HG03159 (cell line): ENCODE results near the gene P2RY2.
"Not testable (repeated sequence)": the region's sequence is repeated elsewhere in the genome, so short reads cannot be mapped to it uniquely, and the experiment has no call there.

Source experiments
- ATAC-seq: cut with Tn5 transposase; IDR thresholded peaks from one replicate; pipeline ENCODE4 v1.9.1; 2021; ENCODE audit warnings: mild to moderate bottlenecking, moderate library complexity; ENCODE audit not compliant: unreplicated experiment

Gene P2RY2

DNA sequence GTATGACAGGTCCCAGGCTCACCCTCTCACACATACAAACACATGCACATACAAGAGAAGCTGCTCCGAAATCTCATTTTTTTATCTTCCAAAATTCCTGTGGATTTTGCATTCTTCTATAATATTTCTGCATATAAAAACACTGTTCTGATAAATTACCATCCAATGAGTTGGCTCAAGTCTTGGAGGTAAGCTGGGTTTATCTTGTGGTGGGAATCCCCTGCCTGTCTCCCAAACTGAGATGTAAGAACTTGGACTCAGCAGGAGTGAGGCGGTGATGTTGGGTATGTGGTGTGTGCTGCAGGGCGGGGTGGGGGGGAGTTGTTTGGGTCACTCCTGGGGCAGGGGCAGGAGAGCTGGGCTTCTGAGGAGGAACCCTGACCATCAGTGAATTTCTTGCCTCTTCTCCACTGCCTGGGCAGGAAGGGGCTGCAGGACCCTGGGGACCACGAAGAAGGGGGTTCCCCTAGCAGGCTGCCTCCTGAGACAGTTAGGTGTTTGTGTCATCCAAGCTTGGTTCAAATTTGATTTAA is 47.3 kb downstream of the P2RY2 start:
- no peak for ATAC-seq

DNA sequence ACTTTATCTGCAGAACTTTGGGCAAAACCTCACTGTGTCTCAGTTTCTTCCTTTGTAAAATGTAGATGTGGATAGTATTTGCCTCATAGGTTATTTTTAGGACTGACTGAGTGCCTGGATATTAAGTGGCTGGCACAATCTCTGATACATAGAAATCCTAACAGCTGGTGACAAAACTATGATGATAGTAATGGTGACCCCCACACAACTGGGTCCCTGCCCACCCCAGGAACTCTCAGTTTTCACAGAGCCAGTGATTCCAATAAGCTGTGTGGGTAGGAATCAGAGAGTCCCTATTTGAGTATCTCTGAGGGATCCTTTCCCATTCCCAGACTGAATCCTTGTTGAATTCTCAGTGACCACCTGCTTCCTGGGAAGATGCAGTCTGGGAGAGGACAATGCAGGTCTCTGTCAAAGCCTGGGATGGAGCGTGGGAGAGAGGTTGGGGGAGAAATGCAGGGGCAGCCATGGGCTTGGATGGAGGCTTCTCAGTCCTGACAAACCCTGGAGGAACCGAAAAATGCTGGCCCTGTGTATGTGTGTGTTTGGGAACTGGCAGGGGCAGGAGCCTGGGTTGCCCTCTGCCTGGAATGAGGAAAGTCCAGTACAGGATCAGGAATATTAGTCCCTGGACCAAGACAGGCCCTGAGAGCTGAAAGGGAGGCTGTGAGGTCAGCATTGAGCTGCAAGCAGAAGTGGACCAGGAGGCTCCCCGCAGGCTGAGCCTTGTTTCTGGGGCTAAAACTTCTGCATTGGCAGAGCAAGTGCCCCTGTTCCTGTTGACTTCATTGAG is 48.0 kb downstream of the P2RY2 start:
- no peak for ATAC-seq

DNA sequence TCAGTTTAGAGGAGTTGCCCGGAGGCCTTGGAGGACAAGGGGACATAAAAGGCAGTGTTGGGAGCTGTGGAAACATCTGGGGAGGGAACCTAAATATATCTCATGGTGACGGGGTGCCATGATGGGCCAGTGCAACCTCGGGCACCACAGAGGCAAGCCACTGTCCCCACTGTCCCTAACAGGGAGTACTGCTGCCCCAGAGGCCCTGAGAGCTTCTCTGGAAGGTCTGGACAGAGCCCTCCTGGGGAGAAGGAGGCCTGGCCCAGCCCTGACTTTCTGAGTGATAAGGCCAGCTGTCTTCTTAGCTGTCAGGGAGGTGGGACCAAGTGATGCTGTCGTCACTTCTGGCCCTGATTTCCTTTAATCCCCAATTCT is 48.6 kb downstream of the P2RY2 start:
- no peak for ATAC-seq

DNA sequence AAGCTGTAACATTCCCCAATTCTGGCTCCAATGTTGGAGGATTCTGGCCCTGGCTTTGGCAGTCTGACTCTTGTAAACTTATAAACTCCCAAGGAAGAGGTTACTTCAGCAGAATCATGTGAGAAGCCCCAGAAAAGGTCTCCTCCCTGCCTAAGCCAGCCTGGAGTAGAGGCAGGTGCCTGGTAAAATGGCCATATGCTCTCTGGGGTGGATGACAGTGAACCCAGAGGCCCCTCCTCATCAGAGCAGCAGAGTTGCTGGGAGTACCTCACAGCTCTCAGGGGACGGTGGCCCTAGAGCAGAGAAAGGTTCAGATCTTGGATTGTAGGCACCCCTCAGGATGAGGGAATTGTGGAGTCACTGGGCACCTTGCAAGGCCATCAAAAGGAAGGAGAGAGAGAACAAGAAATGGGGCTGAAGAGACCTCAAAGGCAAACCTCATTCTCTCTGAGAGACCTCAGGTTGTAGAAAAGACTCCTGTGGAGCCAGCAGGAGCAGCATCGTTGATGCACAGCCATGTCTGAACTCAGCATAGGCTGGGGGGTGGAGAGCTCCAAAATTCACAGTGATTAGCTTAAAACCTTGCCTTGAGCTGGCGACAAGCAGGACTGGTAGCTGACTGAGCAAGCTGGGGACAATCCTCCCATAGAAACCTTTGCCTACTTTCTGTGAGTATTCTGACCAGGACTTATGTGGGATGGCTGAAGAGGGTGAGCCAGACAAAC is 49.2 kb downstream of the P2RY2 start:
- ATAC-seq, result no peak

DNA sequence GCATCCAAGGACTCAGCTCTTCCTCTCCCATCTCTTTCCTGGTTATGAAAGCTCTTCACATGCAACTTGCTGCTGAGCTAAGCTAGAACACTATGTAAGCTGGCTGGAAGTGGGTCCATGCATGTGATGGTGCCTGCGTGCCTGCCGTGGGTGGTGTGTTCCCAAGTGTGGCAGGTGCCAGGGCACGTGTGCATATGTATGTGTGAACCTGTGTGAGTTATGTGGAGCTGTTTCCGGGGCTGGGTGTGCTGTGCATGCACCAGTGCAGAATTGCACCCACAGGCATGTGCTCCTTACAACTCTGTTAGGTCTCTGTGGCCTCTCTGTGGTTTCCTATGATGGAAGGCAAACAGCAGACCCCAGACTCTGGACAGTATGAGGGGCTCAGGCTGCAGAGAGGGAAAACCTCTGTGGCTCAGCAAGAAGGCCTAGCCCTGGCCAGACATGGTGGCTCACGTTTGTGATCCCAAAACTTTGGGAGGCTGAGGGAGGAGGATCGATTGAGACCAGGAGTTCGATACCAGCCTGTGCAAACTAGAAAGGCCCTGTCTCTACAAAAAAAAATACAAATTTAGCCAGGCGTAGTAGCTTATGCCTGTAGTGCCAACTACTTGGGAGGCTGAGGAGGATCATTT is 49.9 kb downstream of the P2RY2 start:
- no peak for ATAC-seq

DNA sequence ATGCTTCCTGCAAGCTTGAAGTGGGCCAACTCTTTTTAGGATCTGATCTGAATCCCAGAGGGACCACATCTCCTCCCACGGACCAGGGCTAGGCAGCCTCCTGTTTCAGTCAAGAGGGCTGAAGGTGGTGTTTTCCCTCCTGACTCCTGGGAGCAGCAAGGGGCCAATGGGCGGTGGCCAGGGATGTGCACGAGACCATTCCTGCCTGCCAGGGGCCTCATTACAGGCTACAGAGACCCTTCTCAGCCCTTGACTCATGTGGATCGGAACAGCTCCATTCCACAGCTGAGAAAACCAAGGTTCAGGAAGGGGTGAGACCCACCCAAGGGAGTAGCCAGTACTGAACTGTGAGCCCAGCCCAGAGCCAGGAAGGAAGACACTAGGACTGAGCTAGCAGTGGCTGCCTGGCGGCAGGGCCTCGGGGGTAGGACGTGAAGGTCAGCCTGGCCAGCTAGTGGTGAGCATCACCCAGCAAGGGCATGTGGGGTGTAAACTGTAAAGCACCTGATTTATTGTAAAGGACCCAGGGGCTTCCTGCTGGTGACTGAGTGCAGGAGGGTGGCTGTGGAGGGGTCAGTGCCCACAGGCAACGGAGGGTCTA is 50.7 kb downstream of the P2RY2 start:
- no peak for ATAC-seq

DNA sequence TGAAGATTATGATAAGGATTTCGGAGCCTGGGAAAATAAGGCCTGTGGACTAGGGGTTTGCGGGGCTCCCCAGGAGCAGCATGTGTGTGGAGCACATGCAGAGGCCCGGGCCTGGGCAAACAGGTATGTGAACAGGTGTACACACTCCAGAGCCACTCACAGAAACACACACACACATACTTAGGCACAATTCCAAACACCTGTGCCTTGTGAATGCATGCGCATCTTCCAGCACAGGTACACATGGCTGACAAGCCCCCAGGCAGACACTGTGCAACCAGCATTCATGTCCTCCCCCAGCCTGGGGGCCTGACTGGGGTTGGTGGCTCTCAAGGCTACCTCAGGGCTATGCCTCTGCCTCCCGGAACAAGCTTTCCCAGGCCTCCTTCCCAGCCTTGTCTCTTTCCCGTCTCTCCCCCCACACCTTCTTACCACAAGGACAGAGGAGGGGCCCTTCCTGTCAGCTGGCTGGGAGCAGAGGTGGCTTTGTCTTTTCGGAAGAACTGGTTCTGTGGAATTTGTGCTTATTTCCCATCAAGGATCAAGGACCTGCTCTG is 51.5 kb downstream of the P2RY2 start:
- ATAC-seq, result no peak

DNA sequence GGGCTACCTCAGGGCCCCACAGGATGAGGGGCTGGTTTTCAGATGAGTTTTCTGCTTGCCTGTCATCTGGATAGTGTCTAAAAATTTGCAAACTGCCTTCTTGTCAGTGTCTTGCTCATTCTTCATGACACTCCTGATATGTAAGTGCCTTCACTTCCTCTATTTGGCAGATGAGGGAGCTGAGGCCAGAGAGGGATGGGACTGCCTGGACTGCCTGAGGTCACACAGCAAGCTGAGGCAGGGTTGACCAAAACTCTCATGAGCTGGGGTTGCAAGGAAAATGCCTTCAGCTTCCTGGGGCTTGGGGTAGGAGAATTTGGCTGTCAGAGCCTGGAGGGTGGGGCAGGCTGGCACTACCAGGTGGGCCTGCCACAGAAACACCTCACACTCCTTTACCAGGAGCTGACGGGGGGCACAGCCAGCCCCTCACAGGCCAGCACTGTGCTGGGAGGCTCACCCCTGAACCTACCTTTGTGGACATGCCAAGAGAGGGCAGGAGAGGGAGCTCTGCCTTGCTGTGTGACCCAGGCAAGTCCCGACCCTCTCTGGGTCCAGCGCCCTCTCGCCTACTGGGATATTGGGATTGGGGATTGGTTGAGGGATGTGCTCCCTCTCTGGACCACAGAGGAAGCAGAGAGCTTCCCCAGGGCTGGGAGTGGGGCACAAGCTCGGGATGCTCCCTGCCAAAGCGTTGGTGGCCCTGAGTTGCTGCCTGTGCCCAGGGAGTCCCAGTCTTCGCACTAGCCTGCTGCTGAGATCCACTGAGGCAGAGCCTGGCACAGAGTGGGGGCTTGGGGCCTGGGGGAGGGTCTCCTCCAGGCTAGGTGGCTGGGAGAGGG is 52.2 kb downstream of the P2RY2 start:
- no peak for ATAC-seq

DNA sequence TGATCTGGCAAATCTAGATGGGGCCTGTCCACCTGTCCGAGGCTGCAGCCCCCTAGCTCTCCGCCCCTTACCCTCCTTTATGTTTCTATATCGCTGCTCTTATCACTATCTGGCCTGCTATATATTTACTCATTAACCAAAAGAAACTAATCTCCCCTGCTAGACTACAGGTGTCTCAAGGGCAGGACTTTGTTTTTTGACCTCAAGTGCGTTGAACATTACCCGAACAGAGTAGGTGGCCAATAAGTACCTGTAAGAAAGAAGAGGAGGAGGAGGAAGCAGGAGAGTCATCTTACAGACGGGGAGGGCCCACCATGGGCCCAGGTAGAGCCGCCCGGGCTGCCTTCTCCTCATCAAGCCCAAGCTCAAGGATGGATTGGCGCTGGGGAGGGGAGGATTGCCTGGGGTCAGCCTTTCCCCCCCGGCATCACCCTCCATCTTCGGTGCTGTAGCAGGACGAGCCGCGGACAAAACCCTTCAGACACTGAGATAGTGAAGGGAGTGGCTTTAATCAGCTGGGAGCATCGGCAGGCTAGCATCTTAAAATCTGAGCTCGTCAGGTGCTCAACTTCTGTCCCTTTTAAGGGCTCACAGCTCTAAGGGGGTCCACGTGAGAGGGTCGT is 52.9 kb downstream of the P2RY2 start:
- no peak for ATAC-seq

DNA sequence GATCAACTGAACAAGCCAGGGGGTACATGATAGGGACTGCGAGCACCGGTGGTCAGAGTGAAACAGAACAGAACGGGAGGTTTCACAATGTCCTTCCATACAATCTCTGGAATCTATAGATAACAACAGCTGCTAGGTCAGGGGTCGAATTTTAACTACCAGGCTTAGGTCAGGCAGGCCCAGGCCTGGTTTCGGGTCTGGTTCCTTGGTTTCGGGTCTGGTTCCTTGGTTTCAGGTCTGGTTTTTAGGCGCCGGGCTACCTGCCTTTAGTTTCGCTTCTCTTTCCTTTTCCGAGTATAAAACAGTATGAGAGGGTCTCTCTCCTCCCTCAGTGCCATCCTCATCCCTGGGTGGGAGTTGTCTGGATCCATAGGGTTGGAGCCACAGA is 53.4 kb downstream of the P2RY2 start:
- not testable (repeated sequence) for ATAC-seq

DNA sequence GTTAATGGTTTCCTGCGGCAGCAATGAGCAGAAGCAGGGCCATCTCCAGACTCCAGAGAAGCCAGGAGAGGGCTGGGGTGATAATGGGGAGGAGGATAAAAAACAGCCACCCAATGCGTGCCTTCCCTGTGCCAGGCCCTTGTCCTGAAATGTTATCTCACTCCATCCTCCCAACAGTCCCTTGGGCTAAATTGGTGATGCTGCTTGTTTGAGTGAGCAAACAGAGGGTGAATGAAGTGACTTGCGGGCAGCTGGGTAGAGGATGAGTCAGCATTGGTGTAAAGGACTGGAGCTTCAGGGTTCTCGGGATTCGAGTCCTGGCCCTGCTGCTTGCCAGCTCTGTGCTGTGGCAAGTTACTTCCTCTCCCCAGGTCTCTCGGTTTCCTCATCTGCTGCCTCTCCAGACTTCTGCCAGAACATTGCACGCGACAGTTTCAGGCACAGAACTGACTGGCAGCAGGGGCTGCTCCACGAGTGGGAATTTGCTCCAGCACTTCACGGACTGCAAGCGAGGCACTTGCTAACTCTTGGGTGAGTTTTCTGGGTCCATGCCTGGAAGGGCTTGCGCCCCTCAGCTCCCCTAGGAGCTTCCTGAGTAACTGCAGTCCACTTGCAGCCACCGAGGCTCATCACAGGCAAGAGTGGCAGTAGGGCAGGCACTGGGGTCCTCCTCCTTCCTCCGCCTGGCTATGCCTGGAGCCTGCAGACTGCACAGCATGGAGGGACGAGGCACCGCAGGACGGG is 54.0 kb downstream of the P2RY2 start, which contains the start of gene P2RY6:
P2RY6 (plus strand) TSS at position 403 of the 744 bp plus-strand sequence. CDS start 24,181 bp downstream, outside the sequence.
- ATAC-seq, result no peak

DNA sequence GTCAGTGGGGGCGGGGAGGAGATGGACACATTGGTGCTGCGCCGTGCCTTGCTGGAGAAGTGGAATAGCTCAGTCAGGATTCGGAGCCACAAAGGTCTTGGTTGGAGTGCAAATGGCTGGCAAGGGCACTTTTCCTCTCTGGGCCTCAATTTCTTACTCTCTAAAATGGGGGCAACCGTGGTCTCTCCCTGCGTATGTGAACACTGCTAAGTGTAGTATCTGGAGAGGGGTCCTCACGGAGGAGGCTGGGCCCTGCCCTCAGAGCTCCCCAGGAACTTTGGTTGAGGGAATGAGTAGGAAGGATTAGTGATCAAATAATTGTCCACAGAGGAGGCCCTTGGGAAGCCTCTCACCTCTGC is 54.6 kb downstream of the P2RY2 start:
- ATAC-seq, result no peak

DNA sequence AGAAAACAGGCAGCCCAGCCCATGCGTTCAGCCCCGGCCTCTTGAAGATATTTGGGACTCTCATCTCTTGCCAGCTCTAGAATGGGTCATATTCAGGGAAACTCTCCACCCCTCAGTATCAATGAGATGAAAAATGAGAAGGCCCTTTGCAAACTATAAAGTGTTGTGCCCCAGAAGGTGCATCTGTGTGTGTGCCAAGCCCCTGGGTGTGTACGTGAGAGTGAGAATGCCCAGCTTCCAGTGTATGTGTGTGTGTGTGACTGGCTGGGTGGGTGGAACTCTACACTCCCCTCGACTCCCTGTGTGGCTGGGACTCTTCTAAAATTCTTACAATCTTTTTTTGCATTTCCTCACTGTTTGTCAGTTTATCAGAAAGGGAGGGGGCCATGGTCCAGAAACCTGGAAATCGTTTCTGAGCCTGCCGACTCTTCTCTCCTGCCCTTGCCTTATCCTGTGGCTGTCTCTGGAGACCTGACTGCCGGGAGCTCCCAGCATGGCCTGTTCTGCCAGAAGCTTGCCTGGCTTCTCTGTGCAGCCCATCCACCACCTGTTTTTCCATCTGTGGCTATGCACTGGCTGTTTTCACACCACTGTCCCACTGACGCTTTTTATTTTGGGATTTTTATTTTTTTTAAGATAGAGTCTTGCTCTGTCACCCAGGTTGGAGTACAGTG is 55.3 kb downstream of the P2RY2 start:
- ATAC-seq, result no peak

DNA sequence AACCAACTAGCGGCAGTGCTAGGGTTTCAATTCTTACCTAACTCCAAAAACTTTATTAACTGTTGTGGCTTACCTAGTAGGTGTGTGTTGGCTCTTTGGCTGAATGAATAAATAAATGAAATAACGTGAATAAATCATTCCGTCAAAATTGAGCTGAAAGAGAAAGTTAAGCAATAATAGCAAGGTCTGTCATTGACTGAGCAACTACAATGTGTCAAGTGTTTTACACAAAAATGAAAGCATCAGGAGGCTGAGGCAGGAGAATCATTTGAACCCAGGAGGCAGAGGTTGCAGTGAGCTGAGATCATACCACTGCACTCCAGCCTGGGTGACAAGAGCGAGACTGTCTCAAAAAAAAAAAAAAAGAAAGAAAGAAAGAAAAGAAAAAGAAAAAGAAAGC is 56.1 kb downstream of the P2RY2 start:
- ATAC-seq, result not testable (repeated sequence)

DNA sequence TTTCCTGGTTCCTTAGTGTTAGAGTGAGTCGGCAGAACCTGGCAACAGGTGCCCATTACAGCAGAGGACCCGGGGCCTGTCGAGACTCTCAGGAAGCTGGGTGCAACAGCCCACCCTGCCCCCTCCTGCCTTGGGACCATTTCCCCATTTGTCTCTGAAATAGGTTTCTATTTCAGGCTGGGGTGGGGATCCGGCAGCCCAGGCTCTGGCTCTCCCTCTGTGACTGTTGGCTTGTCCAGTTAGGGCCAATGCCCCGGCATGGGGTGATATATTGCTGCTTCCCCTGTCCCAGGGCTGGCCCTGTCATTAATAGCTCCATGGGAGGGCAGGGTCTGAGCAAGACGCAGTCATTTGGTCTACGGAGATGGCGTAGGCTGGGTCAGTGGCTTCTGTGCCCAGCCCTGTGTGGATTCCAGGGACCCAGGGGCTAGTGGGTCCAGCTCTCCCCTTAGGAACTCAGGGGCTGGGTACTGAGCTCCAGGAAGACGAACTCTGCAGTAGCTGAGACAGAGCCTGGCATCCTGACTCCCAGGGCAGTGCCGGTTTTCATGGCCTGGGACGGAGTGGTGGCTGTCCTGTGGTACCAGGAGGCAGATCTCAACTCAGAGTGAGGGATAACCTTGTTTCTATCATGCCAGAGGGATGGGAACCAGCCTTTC is 56.8 kb downstream of the P2RY2 start:
- ATAC-seq, result no peak

DNA sequence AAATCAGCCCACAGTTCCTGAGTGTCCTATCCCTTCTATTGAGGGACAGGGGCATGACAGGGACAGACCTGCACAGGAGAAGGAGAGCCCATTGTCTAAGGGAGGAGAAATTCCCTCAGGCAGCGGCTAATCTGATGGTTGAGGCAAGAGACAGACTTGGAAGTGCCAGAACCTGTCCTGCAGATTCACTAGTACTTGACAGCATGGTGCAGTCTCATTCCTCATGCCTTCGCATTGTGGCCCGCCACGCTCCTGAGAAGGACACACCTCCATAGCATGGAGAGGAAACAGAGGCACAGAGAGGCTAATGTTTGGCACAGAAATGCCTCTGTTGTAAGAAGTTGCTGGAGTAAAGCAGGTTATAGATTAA is 57.3 kb downstream of the P2RY2 start:
- ATAC-seq, result no peak

DNA sequence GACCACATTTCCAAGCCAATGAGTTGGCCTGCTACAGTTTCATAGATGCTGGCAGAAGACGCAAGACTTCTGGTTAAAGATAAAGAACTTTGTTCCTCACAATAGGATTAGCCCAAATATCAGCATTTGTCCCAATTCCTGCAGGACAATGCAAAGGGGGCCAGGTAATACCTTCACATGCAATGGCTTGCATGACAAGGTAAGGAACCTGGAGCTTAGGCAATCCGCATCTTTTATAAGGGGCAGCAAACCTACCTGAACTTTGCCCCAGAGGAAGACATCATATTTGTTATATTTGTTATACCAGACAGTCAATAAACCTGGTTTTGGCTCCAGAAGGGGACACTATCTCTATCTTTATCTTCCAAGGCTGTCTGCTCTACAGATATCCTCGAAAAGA is 59.4 kb downstream of the P2RY2 start:
- no peak for ATAC-seq

DNA sequence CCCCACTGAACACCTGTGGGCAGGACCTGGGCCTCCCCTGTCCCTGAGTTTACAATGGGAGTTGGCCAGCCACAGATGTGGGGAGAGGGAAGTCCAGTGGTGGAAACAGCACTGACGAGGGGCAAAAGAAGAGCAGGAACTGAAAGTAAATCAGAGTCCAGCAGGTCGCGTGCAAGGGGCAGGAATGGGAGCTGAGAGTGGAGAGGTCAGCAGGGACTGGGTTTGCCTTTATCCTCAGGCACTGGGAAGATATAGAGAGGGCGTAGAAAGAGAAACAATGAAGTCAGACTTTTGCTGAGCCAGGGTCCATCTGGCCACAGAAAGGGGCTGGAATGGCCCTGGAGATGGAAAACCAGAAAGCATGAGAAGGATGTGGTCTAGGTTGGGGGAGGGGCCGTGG is 62.5 kb downstream of the P2RY2 start:
- no peak for ATAC-seq
